KMS-11 (cell line): ENCODE data around the gene ING2.

ENCODE experiments used
- H2AFZ ChIP-seq: fragments of 200-600 bp; sonication (generic); 2 replicates; pipeline ENCODE4 v1.6.1; 2016; ENCODE audit warnings: antibody characterized with exemption, mixed run types, low read depth
- H3K27ac ChIP-seq: fragments of 200-600 bp; sonication (generic); 2 replicates; pipeline ENCODE4 v1.6.1; 2016; ENCODE audit warnings: mild to moderate bottlenecking, mixed run types
- H3K27me3 ChIP-seq: fragments of 200-600 bp; sonication (generic); 2 replicates; pipeline ENCODE4 v1.6.1; 2017; ENCODE audit warnings: mild to moderate bottlenecking, low read depth, mixed run types, moderate library complexity; ENCODE audit not compliant: insufficient read depth
- H3K36me3 ChIP-seq: fragments of 200-600 bp; sonication (generic); 2 replicates; pipeline ENCODE4 v1.6.1; 2017; ENCODE audit warnings: mild to moderate bottlenecking, mixed run types; ENCODE audit not compliant: insufficient read depth
- H3K4me1 ChIP-seq: fragments of 200-600 bp; sonication (generic); 2 replicates; pipeline ENCODE4 v1.6.1; 2016; ENCODE audit warnings: mild to moderate bottlenecking, low read depth, mixed run types; ENCODE audit not compliant: poor library complexity, severe bottlenecking
- H3K4me2 ChIP-seq: fragments of 200-600 bp; sonication (generic); 2 replicates; pipeline ENCODE4 v1.7.0; 2016; ENCODE audit warnings: mild to moderate bottlenecking, mixed run types
- H3K4me3 ChIP-seq: fragments of 200-600 bp; sonication (generic); IDR thresholded peaks from 2 replicates; pipeline ENCODE4 v1.6.1; 2017; ENCODE audit warnings: low read depth, low read length, mixed read lengths; ENCODE audit not compliant: insufficient read depth
- H3K79me2 ChIP-seq: fragments of 200-600 bp; sonication (generic); 2 replicates; pipeline ENCODE4 v1.6.1; 2016; ENCODE audit warnings: low read depth, mixed run types; ENCODE audit not compliant: insufficient read depth
- H3K9ac ChIP-seq: fragments of 200-600 bp; sonication (generic); 2 replicates; pipeline ENCODE4 v1.6.1; 2016; ENCODE audit warnings: mild to moderate bottlenecking, mixed run types
- H4K20me1 ChIP-seq: fragments of 200-600 bp; sonication (generic); 2 replicates; pipeline ENCODE4 v1.6.1; 2016; ENCODE audit warnings: mild to moderate bottlenecking, mixed run types; ENCODE audit not compliant: insufficient read depth
- TF ChIP-seq, protein P1 (sequence below): fragments of 200-600 bp; sonication (generic); conservative IDR thresholded peaks from 2 replicates; pipeline ENCODE4 v1.6.1; 2017; ENCODE audit warnings: low read depth, mild to moderate bottlenecking, antibody characterized with exemption, low read length, moderate library complexity, mixed read lengths

Gene ING2

DNA sequence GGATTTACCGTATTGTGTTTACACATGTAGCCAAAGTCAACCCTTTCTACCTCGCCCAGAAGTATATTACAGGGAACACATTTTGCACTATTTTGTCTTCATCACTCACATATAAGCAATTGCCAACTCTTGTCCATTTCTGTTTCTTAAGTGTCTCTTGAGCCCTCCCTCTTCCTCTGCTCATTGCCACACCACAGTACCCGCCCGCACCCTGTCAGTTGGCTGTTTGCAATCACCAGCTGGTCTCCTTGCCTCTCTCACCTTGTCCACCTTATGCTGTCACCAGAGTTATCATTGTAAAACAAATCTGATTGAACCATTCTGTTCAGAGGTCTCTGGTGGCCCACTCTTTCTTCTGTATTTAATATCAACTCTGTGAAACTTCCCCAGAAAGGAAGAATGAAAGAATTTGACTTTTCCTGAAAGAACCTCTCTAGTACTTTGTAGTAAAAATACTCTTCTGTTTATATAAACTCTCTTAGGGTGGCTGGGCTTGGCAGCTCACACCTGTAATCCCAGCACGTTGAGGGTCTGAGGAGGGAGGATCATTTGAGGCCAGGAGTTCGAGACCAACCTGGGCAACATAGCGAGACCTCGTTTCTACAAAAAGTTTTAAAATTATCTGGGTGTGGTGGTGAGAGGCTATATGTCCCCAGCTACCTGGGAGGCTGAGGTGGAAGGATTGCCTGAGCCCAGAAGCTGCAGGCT, 50.2 kb downstream of the ING2 start:
- no peak overlapping the region for H3K4me2 ChIP-seq

DNA sequence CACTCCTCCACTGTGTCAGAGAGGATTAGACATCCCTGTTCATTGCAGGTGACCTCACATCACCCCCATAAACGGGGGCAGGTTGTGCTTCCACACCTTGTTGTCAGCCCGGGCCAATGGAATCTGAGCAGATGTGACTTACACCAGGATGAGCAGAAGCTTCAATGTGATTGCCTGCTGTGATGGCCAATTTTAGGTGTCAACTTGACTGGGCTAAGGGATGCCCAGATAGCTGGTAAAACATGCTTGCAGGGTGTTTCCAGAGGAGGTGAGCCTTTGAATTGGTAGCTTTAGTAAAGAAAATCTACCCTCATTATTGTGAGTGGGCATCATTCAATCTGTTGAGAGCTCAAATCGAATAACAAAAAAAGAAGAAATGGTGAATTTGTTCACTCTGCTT, 52.1 kb downstream of the ING2 start:
- no peaks in the 10 kb centered on the region for H3K4me1 ChIP-seq
- no peaks in the 10 kb centered on the region for H3K36me3 ChIP-seq
- H3K27me3 ChIP-seq, result no peaks in the 10 kb centered on the region
- H3K79me2 ChIP-seq, result no peaks in the 10 kb centered on the region
- no peaks in the 10 kb centered on the region for H4K20me1 ChIP-seq
- no peak overlapping the region for H3K4me3 ChIP-seq
- TF ChIP-seq, protein P1, sequence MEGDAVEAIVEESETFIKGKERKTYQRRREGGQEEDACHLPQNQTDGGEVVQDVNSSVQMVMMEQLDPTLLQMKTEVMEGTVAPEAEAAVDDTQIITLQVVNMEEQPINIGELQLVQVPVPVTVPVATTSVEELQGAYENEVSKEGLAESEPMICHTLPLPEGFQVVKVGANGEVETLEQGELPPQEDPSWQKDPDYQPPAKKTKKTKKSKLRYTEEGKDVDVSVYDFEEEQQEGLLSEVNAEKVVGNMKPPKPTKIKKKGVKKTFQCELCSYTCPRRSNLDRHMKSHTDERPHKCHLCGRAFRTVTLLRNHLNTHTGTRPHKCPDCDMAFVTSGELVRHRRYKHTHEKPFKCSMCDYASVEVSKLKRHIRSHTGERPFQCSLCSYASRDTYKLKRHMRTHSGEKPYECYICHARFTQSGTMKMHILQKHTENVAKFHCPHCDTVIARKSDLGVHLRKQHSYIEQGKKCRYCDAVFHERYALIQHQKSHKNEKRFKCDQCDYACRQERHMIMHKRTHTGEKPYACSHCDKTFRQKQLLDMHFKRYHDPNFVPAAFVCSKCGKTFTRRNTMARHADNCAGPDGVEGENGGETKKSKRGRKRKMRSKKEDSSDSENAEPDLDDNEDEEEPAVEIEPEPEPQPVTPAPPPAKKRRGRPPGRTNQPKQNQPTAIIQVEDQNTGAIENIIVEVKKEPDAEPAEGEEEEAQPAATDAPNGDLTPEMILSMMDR, result no peak
- no peak overlapping the region for H3K4me2 ChIP-seq
- no peak overlapping the region for H2AFZ ChIP-seq
- no peak overlapping the region for H3K27ac ChIP-seq
- H3K9ac ChIP-seq, result no peak overlapping the region

More for the DNA sequence above, 50.2 kb downstream of the ING2 start:
- no peaks in the 10 kb centered on the region for H3K27me3 ChIP-seq
- no peaks in the 10 kb centered on the region for H3K4me1 ChIP-seq
- no peak overlapping the region for H3K4me3 ChIP-seq
- no peak overlapping the region for H3K27ac ChIP-seq
- H3K79me2 ChIP-seq, result no peaks in the 10 kb centered on the region
- no peak overlapping the region for H3K9ac ChIP-seq
- no peak overlapping the region for H2AFZ ChIP-seq
- H4K20me1 ChIP-seq, result no peaks in the 10 kb centered on the region
- TF ChIP-seq, protein P1, result no peak
- H3K36me3 ChIP-seq, result no peaks in the 10 kb centered on the region

DNA sequence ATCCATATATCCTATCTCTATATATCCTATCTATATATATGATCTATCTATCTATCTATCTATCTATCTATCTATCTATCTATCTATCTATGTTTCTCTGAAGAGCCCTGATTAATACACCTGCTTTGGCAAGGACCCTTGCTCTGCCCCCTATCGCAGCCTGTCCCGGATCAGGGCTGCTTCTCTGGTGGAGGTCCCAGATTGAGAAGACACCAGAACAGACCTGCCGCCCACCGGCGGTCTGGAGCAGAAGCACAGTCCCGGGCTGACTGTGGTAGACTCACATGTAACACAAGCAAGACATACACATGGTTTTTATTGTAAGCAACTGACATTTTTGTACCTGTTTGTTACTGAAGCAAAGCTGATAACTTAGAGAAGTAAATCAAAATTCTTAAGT, 52.8 kb downstream of the ING2 start:
- Histone ChIP-seq H3K27ac (no peak overlapping the region), H4K20me1 (no peaks in the 10 kb centered on the region), H3K4me1 (no peaks in the 10 kb centered on the region), H3K27me3 (no peaks in the 10 kb centered on the region), H3K79me2 (no peaks in the 10 kb centered on the region), H3K4me2 (no peak overlapping the region), H3K36me3 (no peaks in the 10 kb centered on the region), H2AFZ (no peak overlapping the region), H3K4me3 (no peak overlapping the region), H3K9ac (no peak overlapping the region)
- TF ChIP-seq, protein P1, result no peak

DNA sequence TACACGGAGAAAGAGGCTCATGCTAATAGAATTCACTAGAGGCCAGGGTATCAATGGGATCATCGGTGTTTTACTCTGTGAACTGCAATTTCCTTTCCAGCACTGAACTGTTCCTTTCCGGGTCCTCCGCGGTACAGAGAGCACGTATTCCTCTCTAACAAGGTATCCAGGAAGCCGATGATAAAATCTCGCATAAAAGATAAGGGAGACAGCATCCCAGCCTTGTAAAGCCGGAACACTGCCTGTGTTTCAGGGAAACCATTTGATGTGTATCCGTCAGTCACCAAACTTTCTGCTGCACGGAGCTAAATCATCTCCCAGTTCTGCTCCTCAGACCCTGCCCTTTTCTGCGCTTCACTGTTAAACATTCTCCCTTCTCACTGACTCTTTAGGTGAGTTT, 54.0 kb downstream of the ING2 start:
- no peaks in the 10 kb centered on the region for H3K79me2 ChIP-seq
- no peaks in the 10 kb centered on the region for H3K36me3 ChIP-seq
- H3K4me3 ChIP-seq, result no peak overlapping the region
- H3K4me1 ChIP-seq, result no peaks in the 10 kb centered on the region
- TF ChIP-seq, protein P1, result no peak
- no peaks in the 10 kb centered on the region for H4K20me1 ChIP-seq
- H3K27ac ChIP-seq, result no peak overlapping the region
- no peak overlapping the region for H3K4me2 ChIP-seq
- H2AFZ ChIP-seq, result no peak overlapping the region
- H3K9ac ChIP-seq, result no peak overlapping the region
- H3K27me3 ChIP-seq, result no peaks in the 10 kb centered on the region
